Measurements from ENCODE around the gene POC5. TPM values are rescaled to one million over a fixed set of nuclear protein-coding genes. Genes with fewer than 3 reads are reported as not detected.

The POC5 gene
- total RNA-seq, 3 donors from 2014 or later (not counting 1 experiment from before 2014, with no cell fraction given), result 12.4 to 16.6 (median 12.5) TPM

GRCh38 chr5:75686480-75686879, 30.8 kb downstream of the POC5 start:
- no peaks in the 10 kb centered on the region for H3K27me3 ChIP-seq (ENCODE audit: control insufficient read depth, insufficient read depth, low read length)
- DNase-seq (no peak), ATAC-seq (no peak)
- no peaks in the 10 kb centered on the region for H3K27me3 Mint-ChIP-seq (ENCODE audit: low read depth in 2 of 2)
- no peaks in the 10 kb centered on the region for H3K9me3 ChIP-seq (ENCODE audit: control insufficient read depth, insufficient read depth, low read length)
- no peak overlapping the region for H3K27ac Mint-ChIP-seq
- no peak for TF ChIP-seq CTCF (IDR thresholded peaks at IDR 0.05)
- intact Hi-C loops (cut with micrococcal nuclease), result no loop called here
- H3K9me3 Mint-ChIP-seq, result no peaks in the 10 kb centered on the region
- H3K4me1 ChIP-seq (ENCODE audit: control insufficient read depth, insufficient read depth, low read length), result no peaks in the 10 kb centered on the region
- H3K4me3 ChIP-seq (ENCODE audit: low read length), result no peak overlapping the region
- H3K36me3 ChIP-seq (ENCODE audit: control insufficient read depth, insufficient read depth, low read length), result peaks cover 48% of the 10 kb centered on the region
- no peak overlapping the region for H3K4me3 Mint-ChIP-seq
- no peak overlapping the region for H3K27ac ChIP-seq (ENCODE audit: low read length)
- H3K4me1 Mint-ChIP-seq, result peaks cover 6% of the 10 kb centered on the region in 2 donors
- H3K36me3 Mint-ChIP-seq, result no peaks in the 10 kb centered on the region

GRCh38 chr5:75685141-75685540, 32.1 kb downstream of the POC5 start:
- Mint-ChIP-seq H3K4me3 (no peak overlapping the region), H3K4me1 (peaks cover 0 to 5% of the 10 kb centered on the region in 2 donors), H3K27ac (no peak overlapping the region), H3K36me3 (no peaks in the 10 kb centered on the region), H3K9me3 (no peaks in the 10 kb centered on the region), H3K27me3 (ENCODE audit: low read depth in 2 of 2) (no peaks in the 10 kb centered on the region)
- intact Hi-C loops (cut with micrococcal nuclease), result no loop called here
- H3K27me3 ChIP-seq (ENCODE audit: control insufficient read depth, insufficient read depth, low read length), result no peaks in the 10 kb centered on the region
- H3K4me1 ChIP-seq (ENCODE audit: control insufficient read depth, insufficient read depth, low read length), result no peaks in the 10 kb centered on the region
- TF ChIP-seq CTCF (IDR thresholded peaks at IDR 0.05), result no peak
- ATAC-seq (no peak), DNase-seq (no peak)
- H3K27ac ChIP-seq (ENCODE audit: low read length), result no peak overlapping the region
- H3K9me3 ChIP-seq (ENCODE audit: control insufficient read depth, insufficient read depth, low read length), result no peaks in the 10 kb centered on the region
- WGBS (ENCODE audit: insufficient coverage), result 98% methylated on average over 11 of the region's 11 CpGs
- no peak overlapping the region for H3K4me3 ChIP-seq (ENCODE audit: low read length)
- H3K36me3 ChIP-seq (ENCODE audit: control insufficient read depth, insufficient read depth, low read length), result peaks cover 48% of the 10 kb centered on the region

- no peak overlapping the region for H3K27ac ChIP-seq (ENCODE audit: low read length)
- TF ChIP-seq CTCF (IDR thresholded peaks at IDR 0.05), result peak; percentile 82
- H3K36me3 ChIP-seq (ENCODE audit: control insufficient read depth, insufficient read depth, low read length), result peaks cover 15% of the 10 kb centered on the region
- H3K9me3 Mint-ChIP-seq, result no peaks in the 10 kb centered on the region
- intact Hi-C loops (cut with micrococcal nuclease), result loop anchor here (2.0 kb wide), 1 partner anchor 444 kb away; the partner anchor contains the start of gene ANKRD31
- H3K4me1 ChIP-seq (ENCODE audit: control insufficient read depth, insufficient read depth, low read length), result no peaks in the 10 kb centered on the region
- no CpG with 5 or more reads among the region's 2 CpGs for WGBS (ENCODE audit: insufficient coverage)
- no peak overlapping the region for H3K27ac Mint-ChIP-seq
- ATAC-seq (peak; percentile 49 to 72 (median 54)), DNase-seq (peak in 1 of 2 donors; percentile 63)
- no peaks in the 10 kb centered on the region for H3K27me3 Mint-ChIP-seq (ENCODE audit: low read depth in 2 of 2)
- peaks cover 3% of the 10 kb centered on the region for H3K36me3 Mint-ChIP-seq
- H3K4me3 ChIP-seq (ENCODE audit: low read length), result no peak overlapping the region
- no peaks in the 10 kb centered on the region for H3K9me3 ChIP-seq (ENCODE audit: control insufficient read depth, insufficient read depth, low read length)
- peaks cover 10 to 15% of the 10 kb centered on the region in 2 donors for H3K4me1 Mint-ChIP-seq
- no peaks in the 10 kb centered on the region for H3K27me3 ChIP-seq (ENCODE audit: control insufficient read depth, insufficient read depth, low read length)
- H3K4me3 Mint-ChIP-seq, result no peak overlapping the region
Observed at GRCh38 chr5:75681125-75681830, 36.0 kb downstream of the POC5 start.

All from natural killer cell (primary cell).